DOHH2 (cell line): ENCODE data around the gene TRPM3.

ENCODE experiments used
- CTCF ChIP-seq: fragments of 200-600 bp; sonication (generic); IDR thresholded peaks from one replicate; pipeline ENCODE4 v1.5.1; 2014; ENCODE audit warnings: antibody characterized with exemption, mild to moderate bottlenecking, low read depth, low read length; ENCODE audit not compliant: poor library complexity, severe bottlenecking
- EZH2phosphoT487 ChIP-seq: fragments of 200-600 bp; sonication (generic); IDR thresholded peaks from 2 replicates; pipeline ENCODE4 v1.6.1; 2017; ENCODE audit warnings: borderline replicate concordance, mild to moderate bottlenecking, antibody characterized with exemption, low read length, moderate library complexity, mixed read lengths

GRCh38 chr9:70535546-70536323, 585.7 kb downstream of the TRPM3 start:
- no peak for TF ChIP-seq CTCF
- no peak for TF ChIP-seq EZH2phosphoT487
